ENCODE measurements around the gene GMDS.

- TF ChIP-seq EZH2 (IDR thresholded peaks at IDR 0.05; ENCODE audit: borderline replicate concordance, low read length) (no peak), CTCF (conservative IDR thresholded peaks at IDR 0.05 in 1 of 2, IDR thresholded peaks at IDR 0.05 in 1 of 2; ENCODE audit: extremely low read depth in 1 of 2, insufficient read depth in 1 of 2, low read depth in 1 of 2, low read length in 2 of 2) (no peak)
These were observed 166.5 kb downstream of the GMDS start for GRCh38 chr6:2078888-2079287.
